Sigmoid colon (tissue), 7 donors: ENCODE results near the gene FBXL4. TPM values are rescaled to one million over a fixed set of nuclear protein-coding genes. Genes with fewer than 3 reads are reported as not detected.

Source experiments
- DNase-seq: peaks from one replicate; pipeline ENCODE4 v3.0.0-alpha.2; 2019
- H3K27ac ChIP-seq, 4 donors: fragments of 200-600 bp; sonication (generic); one replicate each; pipeline ENCODE4 v1.5.1; 2016 to 2019; ENCODE audit warnings: mild to moderate bottlenecking in 1 of 4
- H3K27me3 ChIP-seq, 3 donors: fragments of 200-600 bp; sonication (generic); one replicate each; pipeline ENCODE4 v1.5.1; 2019; ENCODE audit warnings: mild to moderate bottlenecking in 1 of 3
- H3K36me3 ChIP-seq, 4 donors: fragments of 200-600 bp; sonication (generic); one replicate each; pipeline ENCODE4 v1.5.1; 2016 to 2019
- H3K4me1 ChIP-seq, 4 donors: fragments of 200-600 bp; sonication (generic); one replicate each; pipeline ENCODE4 v1.5.1; 2017 to 2019
- H3K4me3 ChIP-seq, 4 donors: fragments of 200-600 bp; sonication (generic); one replicate each; pipeline ENCODE4 v1.5.1; 2017 to 2019; ENCODE audit warnings: mild to moderate bottlenecking in 2 of 4, moderate library complexity in 1 of 4
- H3K9me3 ChIP-seq, 4 donors: fragments of 200-600 bp in 3 of 4; sonication (generic) in 3 of 4; one replicate each; pipeline versions ENCODE4 v1.5.1 to v1.6.1; 2013 to 2019
- EP300 ChIP-seq, 4 donors: sonication (generic); formaldehyde crosslinking; IDR thresholded peaks; one replicate each; pipeline ENCODE4 v1.6.1; 2017; ENCODE audit warnings: antibody characterized with exemption in 4 of 4
- POLR2A ChIP-seq, 2 donors: fragments of 450-650 bp; IDR thresholded peaks; one replicate each; pipeline ENCODE4 v1.6.1; 2016; ENCODE audit warnings: antibody characterized with exemption in 2 of 2, mild to moderate bottlenecking in 2 of 2, moderate library complexity in 2 of 2
- POLR2AphosphoS5 ChIP-seq, 4 donors: sonication (generic); formaldehyde crosslinking; IDR thresholded peaks; one replicate each; pipeline ENCODE4 v1.6.1; 2017; ENCODE audit warnings: antibody characterized with exemption in 4 of 4
- WGBS, 2 donors: extraction: QIAGEN DNeasy Blood & Tissue Kit; methylation state at CpG; one replicate each; pipeline ENCODE4 v1.1.7; 2013; 5-methylcytosine and 5-hydroxymethylcytosine counted together
- intact Hi-C: fragments of 100-400 bp; cut with DNase I; formaldehyde crosslinking; loops from one replicate; pipeline ENCODE4 v1.15.1; 2023
- polyA plus RNA-seq, 3 donors: library from polyadenylated mRNA; stranded (reverse); fragments of 200-250 nt; gene quantifications; one replicate each; pipeline ENCODE4 v1.2.3, GENCODE V29; 2013
- total RNA-seq, 4 donors: library from RNA; depleted of rRNA; stranded (reverse); fragments of >200 nt; gene quantifications; one replicate each; pipeline ENCODE4 v1.1.0, GENCODE V29; 2016
- TF ChIP-seq, protein P1 (sequence below), 4 experiments: fragments of 450-650 bp in 3 of 4; fragments of 200-600 bp in 1 of 4; IDR thresholded peaks; one replicate each; pipeline ENCODE4 v1.5.1; 2016 to 2019; ENCODE audit warnings: antibody characterized with exemption in 4 of 4, mild to moderate bottlenecking in 3 of 4, moderate library complexity in 2 of 4
- donor health status: healthy with polysubstance abuse.
- donor health status: Bipolar disorder and iron deficiency.
- donor health status: healthy.

FBXL4 gene
- total and polyA plus RNA-seq, 7 donors: 2.4 to 31.4 (median 19.1) TPM

DNA sequence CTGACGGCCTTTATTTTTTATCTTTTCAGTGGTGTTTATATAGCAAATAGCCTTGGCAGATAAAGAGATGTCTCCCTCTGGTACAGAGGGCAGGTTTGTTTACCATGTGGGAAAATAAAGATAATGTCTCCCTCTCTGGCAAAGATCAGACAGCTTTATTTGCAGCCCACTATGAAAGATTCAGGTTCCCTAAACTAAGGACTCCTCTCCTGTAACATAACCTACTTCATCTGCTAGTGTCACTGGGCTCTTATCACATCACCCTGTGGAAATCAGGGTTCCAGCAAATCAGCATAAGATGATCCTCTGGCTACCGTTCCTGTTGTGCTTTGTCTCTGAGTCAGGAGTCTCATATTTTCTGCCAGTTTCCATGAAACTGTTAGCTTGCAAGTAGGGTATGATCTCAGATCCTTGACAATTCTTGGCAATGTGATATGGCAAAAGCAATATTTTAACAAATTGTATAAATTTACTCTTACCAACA is 3.1 kb downstream of the FBXL4 start:
- peaks cover 0 to 1% (median 0%) of the 10 kb centered on the region in 4 donors for H3K9me3 ChIP-seq
- H3K4me3 ChIP-seq: no peak overlapping the region
- no peak overlapping the region for H3K27ac ChIP-seq
- 14 to 53% methylated on average over 2 of the region's 2 CpGs for WGBS, 2 donors
- no peaks in the 10 kb centered on the region for H3K27me3 ChIP-seq
- H3K4me1 ChIP-seq: peaks cover 0 to 29% (median 26%) of the 10 kb centered on the region in 4 donors
- no peak for TF ChIP-seq POLR2AphosphoS5 (IDR thresholded peaks at IDR 0.05)
- no peak for TF ChIP-seq EP300 (IDR thresholded peaks at IDR 0.05)
- DNase-seq: no peak
- H3K36me3 ChIP-seq: no peaks in the 10 kb centered on the region
- intact Hi-C loops: loop anchor here (10.0 kb wide), 1 partner anchor 110 kb away; the partner anchor contains the start of gene POU3F2

- Histone ChIP-seq H3K9me3 (peaks cover 0 to 5% (median 1%) of the 10 kb centered on the region in 4 donors), H3K27ac (no peak overlapping the region), H3K4me3 (no peak overlapping the region), H3K4me1 (peaks cover 0 to 29% (median 26%) of the 10 kb centered on the region in 4 donors), H3K27me3 (no peaks in the 10 kb centered on the region), H3K36me3 (no peaks in the 10 kb centered on the region)
- intact Hi-C loops: loop anchor here (10.0 kb wide), 1 partner anchor 109 kb away; the partner anchor contains the start of gene POU3F2
- TF ChIP-seq POLR2AphosphoS5 (IDR thresholded peaks at IDR 0.05) (no peak), POLR2A (IDR thresholded peaks at IDR 0.05) (no peak), EP300 (IDR thresholded peaks at IDR 0.05) (no peak)
- TF ChIP-seq, protein P1, sequence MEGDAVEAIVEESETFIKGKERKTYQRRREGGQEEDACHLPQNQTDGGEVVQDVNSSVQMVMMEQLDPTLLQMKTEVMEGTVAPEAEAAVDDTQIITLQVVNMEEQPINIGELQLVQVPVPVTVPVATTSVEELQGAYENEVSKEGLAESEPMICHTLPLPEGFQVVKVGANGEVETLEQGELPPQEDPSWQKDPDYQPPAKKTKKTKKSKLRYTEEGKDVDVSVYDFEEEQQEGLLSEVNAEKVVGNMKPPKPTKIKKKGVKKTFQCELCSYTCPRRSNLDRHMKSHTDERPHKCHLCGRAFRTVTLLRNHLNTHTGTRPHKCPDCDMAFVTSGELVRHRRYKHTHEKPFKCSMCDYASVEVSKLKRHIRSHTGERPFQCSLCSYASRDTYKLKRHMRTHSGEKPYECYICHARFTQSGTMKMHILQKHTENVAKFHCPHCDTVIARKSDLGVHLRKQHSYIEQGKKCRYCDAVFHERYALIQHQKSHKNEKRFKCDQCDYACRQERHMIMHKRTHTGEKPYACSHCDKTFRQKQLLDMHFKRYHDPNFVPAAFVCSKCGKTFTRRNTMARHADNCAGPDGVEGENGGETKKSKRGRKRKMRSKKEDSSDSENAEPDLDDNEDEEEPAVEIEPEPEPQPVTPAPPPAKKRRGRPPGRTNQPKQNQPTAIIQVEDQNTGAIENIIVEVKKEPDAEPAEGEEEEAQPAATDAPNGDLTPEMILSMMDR (IDR thresholded peaks at IDR 0.05): no peak
- DNase-seq: no peak
- WGBS, 2 donors: 59 to 80% methylated on average over 3 of the region's 3 CpGs
Measured at GRCh38 chr6:98944168-98944567, 3.6 kb downstream of the FBXL4 start.

DNA sequence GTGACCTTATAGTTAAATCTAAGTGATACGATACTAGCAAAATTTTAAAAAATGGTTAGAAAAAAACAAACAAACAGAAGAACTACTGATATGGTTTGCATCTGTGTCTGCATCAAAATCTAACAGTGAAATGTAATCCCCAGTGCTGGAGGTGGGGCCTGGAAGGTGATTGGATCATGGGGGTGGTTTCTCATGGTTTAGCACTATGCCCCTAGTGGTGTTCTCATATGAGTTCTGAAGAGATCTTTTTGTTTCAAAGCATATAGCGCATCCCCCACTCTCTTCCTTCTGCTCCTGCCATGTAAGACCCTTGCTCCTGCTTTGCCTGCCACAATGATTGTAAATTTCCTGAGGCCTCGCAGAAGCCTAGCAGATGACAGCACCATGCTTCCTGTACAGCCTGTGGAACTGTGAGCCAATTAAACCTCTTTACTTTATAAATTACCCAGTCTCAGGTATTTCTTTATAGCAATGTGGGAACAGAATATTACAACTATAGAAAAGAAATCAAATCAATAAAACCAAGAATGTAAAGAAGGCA is 5.4 kb downstream of the FBXL4 start:
- Histone ChIP-seq H3K27me3 (no peaks in the 10 kb centered on the region), H3K36me3 (no peaks in the 10 kb centered on the region), H3K9me3 (peaks cover 0 to 7% (median 2%) of the 10 kb centered on the region in 4 donors), H3K4me3 (no peak overlapping the region), H3K27ac (no peak overlapping the region), H3K4me1 (peaks cover 0 to 27% (median 23%) of the 10 kb centered on the region in 4 donors)
- 96 to 97% methylated on average over 3 of the region's 3 CpGs for WGBS, 2 donors
- no peak for DNase-seq
- TF ChIP-seq POLR2A (IDR thresholded peaks at IDR 0.05) (no peak), POLR2AphosphoS5 (IDR thresholded peaks at IDR 0.05) (no peak), EP300 (IDR thresholded peaks at IDR 0.05) (no peak)
- TF ChIP-seq, protein P1 (IDR thresholded peaks at IDR 0.05): no peak
- intact Hi-C loops: loop anchor here (10.0 kb wide), 1 partner anchor 108 kb away; the partner anchor contains the start of gene POU3F2

DNA sequence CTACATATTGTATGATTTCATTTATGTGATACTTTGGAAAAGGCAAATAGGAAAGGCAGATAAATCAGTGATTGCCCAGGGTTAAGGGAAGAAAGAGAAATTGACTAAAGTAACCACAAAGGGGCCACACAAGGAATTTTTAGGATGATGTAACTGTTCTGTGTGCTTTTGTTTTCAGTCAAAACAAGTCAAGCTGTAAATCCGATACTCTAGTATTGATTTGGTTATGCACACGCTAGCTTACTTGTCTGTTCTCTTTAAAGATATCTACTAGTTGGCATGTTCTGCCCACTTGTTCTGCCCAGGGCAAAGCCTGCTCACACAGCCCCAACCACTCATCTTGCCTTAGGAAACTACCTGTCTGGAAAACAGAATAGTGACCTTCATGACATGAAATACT is 6.4 kb downstream of the FBXL4 start:
- intact Hi-C loops: loop anchor here (10.0 kb wide), 1 partner anchor 107 kb away; the partner anchor contains the start of gene POU3F2
- Histone ChIP-seq H3K27ac (no peak overlapping the region), H3K36me3 (no peaks in the 10 kb centered on the region), H3K27me3 (no peaks in the 10 kb centered on the region), H3K9me3 (peaks cover 0 to 7% (median 2%) of the 10 kb centered on the region in 4 donors), H3K4me1 (peaks cover 0 to 20% (median 17%) of the 10 kb centered on the region in 4 donors), H3K4me3 (no peak overlapping the region)
- no peak for DNase-seq
- no peak for TF ChIP-seq EP300 (IDR thresholded peaks at IDR 0.05)
- TF ChIP-seq, protein P1 (IDR thresholded peaks at IDR 0.05): no peak
- no peak for TF ChIP-seq POLR2A (IDR thresholded peaks at IDR 0.05)
- no peak for TF ChIP-seq POLR2AphosphoS5 (IDR thresholded peaks at IDR 0.05)
- WGBS, 2 donors: 91 to 94% methylated on average over 2 of the region's 2 CpGs

DNA sequence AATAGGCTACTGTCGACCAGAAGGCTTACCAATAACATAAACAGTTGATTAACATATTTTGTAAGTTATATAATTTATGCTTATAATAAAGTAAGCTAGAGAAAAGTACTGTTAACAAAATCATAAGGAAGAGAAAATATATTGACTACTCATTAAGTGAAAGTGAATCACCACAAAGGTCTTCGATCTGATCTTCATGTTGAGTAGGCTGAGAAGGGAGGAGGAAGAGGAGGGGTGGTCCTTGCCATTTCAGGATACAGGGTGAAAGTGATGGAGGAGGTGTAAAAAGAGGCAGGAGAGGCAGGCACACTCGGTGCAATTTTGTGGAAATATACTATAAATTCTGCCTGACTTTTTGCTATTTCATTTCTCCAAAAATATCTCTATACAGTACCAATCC is 10.4 kb downstream of the FBXL4 start:
- WGBS, 2 donors: 87 to 89% methylated on average over 3 of the region's 3 CpGs
- Histone ChIP-seq H3K4me1 (peaks cover 0 to 8% (median 0%) of the 10 kb centered on the region in 4 donors), H3K9me3 (peaks cover 0 to 7% (median 2%) of the 10 kb centered on the region in 4 donors), H3K27ac (no peak overlapping the region), H3K27me3 (no peaks in the 10 kb centered on the region), H3K4me3 (no peak overlapping the region), H3K36me3 (no peaks in the 10 kb centered on the region)
- intact Hi-C loops: no loop called here
- no peak for DNase-seq
- TF ChIP-seq EP300 (IDR thresholded peaks at IDR 0.05) (no peak), POLR2A (IDR thresholded peaks at IDR 0.05) (no peak), POLR2AphosphoS5 (IDR thresholded peaks at IDR 0.05) (no peak)
- TF ChIP-seq, protein P1 (IDR thresholded peaks at IDR 0.05): no peak
